ENCODE results near the gene FAM43A. TPM values are rescaled to one million over a fixed set of nuclear protein-coding genes. Genes with fewer than 3 reads are reported as not detected.

The FAM43A gene
- total and polyA plus RNA-seq, 2 of the 8 experiments (the other 6 are each of a cell fraction or from before 2014, with no cell fraction given), result 2.3 to 2.6 TPM

DNA sequence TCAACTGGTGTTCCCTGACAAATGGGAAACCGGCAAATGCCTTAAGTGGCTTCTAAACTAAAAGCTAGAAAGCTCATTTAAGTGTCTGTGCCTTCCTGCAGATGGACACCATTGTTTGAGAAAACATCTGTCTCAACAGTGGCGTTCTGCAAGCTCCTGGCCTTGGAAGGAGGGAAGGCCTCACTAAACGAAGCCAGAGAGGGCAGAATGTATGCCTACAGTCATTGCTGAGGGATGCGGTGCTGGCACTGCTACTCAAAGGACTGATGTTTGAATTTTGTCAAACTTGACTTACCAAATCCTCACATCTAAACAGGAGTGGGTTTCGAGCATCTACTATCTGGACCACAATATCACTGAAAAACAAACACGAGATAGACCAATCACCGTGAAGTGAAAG lies 25.9 kb upstream of the FAM43A start (continued):
- TF ChIP-seq, protein P1, sequence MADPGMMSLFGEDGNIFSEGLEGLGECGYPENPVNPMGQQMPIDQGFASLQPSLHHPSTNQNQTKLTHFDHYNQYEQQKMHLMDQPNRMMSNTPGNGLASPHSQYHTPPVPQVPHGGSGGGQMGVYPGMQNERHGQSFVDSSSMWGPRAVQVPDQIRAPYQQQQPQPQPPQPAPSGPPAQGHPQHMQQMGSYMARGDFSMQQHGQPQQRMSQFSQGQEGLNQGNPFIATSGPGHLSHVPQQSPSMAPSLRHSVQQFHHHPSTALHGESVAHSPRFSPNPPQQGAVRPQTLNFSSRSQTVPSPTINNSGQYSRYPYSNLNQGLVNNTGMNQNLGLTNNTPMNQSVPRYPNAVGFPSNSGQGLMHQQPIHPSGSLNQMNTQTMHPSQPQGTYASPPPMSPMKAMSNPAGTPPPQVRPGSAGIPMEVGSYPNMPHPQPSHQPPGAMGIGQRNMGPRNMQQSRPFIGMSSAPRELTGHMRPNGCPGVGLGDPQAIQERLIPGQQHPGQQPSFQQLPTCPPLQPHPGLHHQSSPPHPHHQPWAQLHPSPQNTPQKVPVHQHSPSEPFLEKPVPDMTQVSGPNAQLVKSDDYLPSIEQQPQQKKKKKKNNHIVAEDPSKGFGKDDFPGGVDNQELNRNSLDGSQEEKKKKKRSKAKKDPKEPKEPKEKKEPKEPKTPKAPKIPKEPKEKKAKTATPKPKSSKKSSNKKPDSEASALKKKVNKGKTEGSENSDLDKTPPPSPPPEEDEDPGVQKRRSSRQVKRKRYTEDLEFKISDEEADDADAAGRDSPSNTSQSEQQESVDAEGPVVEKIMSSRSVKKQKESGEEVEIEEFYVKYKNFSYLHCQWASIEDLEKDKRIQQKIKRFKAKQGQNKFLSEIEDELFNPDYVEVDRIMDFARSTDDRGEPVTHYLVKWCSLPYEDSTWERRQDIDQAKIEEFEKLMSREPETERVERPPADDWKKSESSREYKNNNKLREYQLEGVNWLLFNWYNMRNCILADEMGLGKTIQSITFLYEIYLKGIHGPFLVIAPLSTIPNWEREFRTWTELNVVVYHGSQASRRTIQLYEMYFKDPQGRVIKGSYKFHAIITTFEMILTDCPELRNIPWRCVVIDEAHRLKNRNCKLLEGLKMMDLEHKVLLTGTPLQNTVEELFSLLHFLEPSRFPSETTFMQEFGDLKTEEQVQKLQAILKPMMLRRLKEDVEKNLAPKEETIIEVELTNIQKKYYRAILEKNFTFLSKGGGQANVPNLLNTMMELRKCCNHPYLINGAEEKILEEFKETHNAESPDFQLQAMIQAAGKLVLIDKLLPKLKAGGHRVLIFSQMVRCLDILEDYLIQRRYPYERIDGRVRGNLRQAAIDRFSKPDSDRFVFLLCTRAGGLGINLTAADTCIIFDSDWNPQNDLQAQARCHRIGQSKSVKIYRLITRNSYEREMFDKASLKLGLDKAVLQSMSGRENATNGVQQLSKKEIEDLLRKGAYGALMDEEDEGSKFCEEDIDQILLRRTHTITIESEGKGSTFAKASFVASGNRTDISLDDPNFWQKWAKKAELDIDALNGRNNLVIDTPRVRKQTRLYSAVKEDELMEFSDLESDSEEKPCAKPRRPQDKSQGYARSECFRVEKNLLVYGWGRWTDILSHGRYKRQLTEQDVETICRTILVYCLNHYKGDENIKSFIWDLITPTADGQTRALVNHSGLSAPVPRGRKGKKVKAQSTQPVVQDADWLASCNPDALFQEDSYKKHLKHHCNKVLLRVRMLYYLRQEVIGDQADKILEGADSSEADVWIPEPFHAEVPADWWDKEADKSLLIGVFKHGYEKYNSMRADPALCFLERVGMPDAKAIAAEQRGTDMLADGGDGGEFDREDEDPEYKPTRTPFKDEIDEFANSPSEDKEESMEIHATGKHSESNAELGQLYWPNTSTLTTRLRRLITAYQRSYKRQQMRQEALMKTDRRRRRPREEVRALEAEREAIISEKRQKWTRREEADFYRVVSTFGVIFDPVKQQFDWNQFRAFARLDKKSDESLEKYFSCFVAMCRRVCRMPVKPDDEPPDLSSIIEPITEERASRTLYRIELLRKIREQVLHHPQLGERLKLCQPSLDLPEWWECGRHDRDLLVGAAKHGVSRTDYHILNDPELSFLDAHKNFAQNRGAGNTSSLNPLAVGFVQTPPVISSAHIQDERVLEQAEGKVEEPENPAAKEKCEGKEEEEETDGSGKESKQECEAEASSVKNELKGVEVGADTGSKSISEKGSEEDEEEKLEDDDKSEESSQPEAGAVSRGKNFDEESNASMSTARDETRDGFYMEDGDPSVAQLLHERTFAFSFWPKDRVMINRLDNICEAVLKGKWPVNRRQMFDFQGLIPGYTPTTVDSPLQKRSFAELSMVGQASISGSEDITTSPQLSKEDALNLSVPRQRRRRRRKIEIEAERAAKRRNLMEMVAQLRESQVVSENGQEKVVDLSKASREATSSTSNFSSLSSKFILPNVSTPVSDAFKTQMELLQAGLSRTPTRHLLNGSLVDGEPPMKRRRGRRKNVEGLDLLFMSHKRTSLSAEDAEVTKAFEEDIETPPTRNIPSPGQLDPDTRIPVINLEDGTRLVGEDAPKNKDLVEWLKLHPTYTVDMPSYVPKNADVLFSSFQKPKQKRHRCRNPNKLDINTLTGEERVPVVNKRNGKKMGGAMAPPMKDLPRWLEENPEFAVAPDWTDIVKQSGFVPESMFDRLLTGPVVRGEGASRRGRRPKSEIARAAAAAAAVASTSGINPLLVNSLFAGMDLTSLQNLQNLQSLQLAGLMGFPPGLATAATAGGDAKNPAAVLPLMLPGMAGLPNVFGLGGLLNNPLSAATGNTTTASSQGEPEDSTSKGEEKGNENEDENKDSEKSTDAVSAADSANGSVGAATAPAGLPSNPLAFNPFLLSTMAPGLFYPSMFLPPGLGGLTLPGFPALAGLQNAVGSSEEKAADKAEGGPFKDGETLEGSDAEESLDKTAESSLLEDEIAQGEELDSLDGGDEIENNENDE (IDR thresholded peaks at IDR 0.05; ENCODE audit: insufficient replicate concordance, low read length), result no peak
- no peak for TF ChIP-seq RFX5 (IDR thresholded peaks at IDR 0.05; ENCODE audit: borderline replicate concordance, low read depth, low read length)
- no peak for TF ChIP-seq CBX8 (IDR thresholded peaks at IDR 0.05; ENCODE audit: borderline replicate concordance, low read depth, low read length)
- TF ChIP-seq SUZ12 (IDR thresholded peaks at IDR 0.05; ENCODE audit: low read length), result no peak
- TF ChIP-seq ASH2L (IDR thresholded peaks at IDR 0.05; ENCODE audit: low read length), result no peak
- TF ChIP-seq, protein P2, sequence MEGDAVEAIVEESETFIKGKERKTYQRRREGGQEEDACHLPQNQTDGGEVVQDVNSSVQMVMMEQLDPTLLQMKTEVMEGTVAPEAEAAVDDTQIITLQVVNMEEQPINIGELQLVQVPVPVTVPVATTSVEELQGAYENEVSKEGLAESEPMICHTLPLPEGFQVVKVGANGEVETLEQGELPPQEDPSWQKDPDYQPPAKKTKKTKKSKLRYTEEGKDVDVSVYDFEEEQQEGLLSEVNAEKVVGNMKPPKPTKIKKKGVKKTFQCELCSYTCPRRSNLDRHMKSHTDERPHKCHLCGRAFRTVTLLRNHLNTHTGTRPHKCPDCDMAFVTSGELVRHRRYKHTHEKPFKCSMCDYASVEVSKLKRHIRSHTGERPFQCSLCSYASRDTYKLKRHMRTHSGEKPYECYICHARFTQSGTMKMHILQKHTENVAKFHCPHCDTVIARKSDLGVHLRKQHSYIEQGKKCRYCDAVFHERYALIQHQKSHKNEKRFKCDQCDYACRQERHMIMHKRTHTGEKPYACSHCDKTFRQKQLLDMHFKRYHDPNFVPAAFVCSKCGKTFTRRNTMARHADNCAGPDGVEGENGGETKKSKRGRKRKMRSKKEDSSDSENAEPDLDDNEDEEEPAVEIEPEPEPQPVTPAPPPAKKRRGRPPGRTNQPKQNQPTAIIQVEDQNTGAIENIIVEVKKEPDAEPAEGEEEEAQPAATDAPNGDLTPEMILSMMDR (IDR thresholded peaks at IDR 0.05; ENCODE audit: control extremely low read depth in 1 of 3, insufficient read depth in 1 of 3, low read depth in 1 of 3, low read length in 3 of 3), result no peak
- TF ChIP-seq EGR1 (IDR thresholded peaks at IDR 0.05; ENCODE audit: borderline replicate concordance, low read depth, low read length), result no peak
